Measurements from ENCODE around the gene LTB4R. TPM values are rescaled to one million over a fixed set of nuclear protein-coding genes. Genes with fewer than 3 reads are reported as not detected.
"Not testable (repeated sequence)": the region's sequence is repeated elsewhere in the genome, so short reads cannot be mapped to it uniquely, and the experiment has no call there.

LTB4R gene
- total RNA-seq, 1 experiment from 2014 or later = 9.4 TPM

- TF ChIP-seq E2F5 (CRISPR knock-in tag; IDR thresholded peaks at IDR 0.05) = no peak
- TF ChIP-seq JUN (CRISPR knock-in tag; IDR thresholded peaks at IDR 0.05) = no peak
- no peak for TF ChIP-seq PRRX2 (CRISPR knock-in tag; IDR thresholded peaks at IDR 0.05)
Measured at GRCh38 chr14:24353559-24354481, 42.5 kb downstream of the LTB4R start (continued).

- H3K27ac Mint-ChIP-seq; POLR2A ChIA-PET; H3K9me3 Mint-ChIP-seq; H3K4me1 Mint-ChIP-seq; H3K36me3 Mint-ChIP-seq; DNase-seq (ENCODE audit: low spot score); ATAC-seq; H3K4me3 Mint-ChIP-seq: not testable (repeated sequence)
- CTCF ChIA-PET = interaction anchor here (0.6 to 5.8 kb wide), 3 partner anchors 21 to 356 kb away, joined by 3 to 35 read pairs (median 4); partner anchors contain the start of genes ADCY4 and IRF9
- H3K27me3 Mint-ChIP-seq (ENCODE audit: low read depth) = peaks cover 78% of the 10 kb centered on the region
Measured at GRCh38 chr14:24354482-24354825, 43.2 kb downstream of the LTB4R start.

- no peaks in the 10 kb centered on the region for H3K9me3 Mint-ChIP-seq
- H3K27ac Mint-ChIP-seq = no peak overlapping the region
- ChIA-PET POLR2A (no interaction called here), CTCF (interaction anchor here (1.5 to 5.8 kb wide), 3 partner anchors 10 to 194 kb away, joined by 4 to 35 read pairs (median 6); partner anchors contain the start of genes ADCY4 and IRF9)
- H3K27me3 Mint-ChIP-seq (ENCODE audit: low read depth) = peaks cover 78% of the 10 kb centered on the region
- H3K36me3 Mint-ChIP-seq = no peaks in the 10 kb centered on the region
- H3K4me3 Mint-ChIP-seq = no peak overlapping the region
- DNase-seq (ENCODE audit: low spot score) = no peak
- no peaks in the 10 kb centered on the region for H3K4me1 Mint-ChIP-seq
- no peak for ATAC-seq
- TF ChIP-seq CREB1 (CRISPR knock-in tag; IDR thresholded peaks at IDR 0.05) = no peak
Measured at GRCh38 chr14:24355009-24355408, 43.7 kb downstream of the LTB4R start.

GRCh38 chr14:24356208-24356607 is 44.9 kb downstream of the LTB4R start:
- Mint-ChIP-seq H3K4me1 (no peaks in the 10 kb centered on the region), H3K4me3 (no peak overlapping the region), H3K27me3 (ENCODE audit: low read depth) (peaks cover 78% of the 10 kb centered on the region), H3K9me3 (no peaks in the 10 kb centered on the region), H3K36me3 (no peaks in the 10 kb centered on the region), H3K27ac (no peak overlapping the region)
- CTCF ChIA-PET = interaction anchor here (0.6 to 8.2 kb wide), 8 partner anchors 9 to 470 kb away, joined by 3 to 63 read pairs (median 6); partner anchors contain the start of genes ADCY4, CBLN3, IRF9 and KHNYN
- TF ChIP-seq FOXP1 (CRISPR knock-in tag; IDR thresholded peaks at IDR 0.05; ENCODE audit: borderline replicate concordance) (no peak), SMAD4 (CRISPR knock-in tag; IDR thresholded peaks at IDR 0.05) (no peak), ATF2 (CRISPR knock-in tag; IDR thresholded peaks at IDR 0.05; ENCODE audit: borderline replicate concordance, low read depth) (no peak), ZNF423 (CRISPR knock-in tag; IDR thresholded peaks at IDR 0.05) (no peak), CDX4 (CRISPR knock-in tag; IDR thresholded peaks at IDR 0.05; ENCODE audit: borderline replicate concordance) (no peak), JUN (CRISPR knock-in tag; IDR thresholded peaks at IDR 0.05) (no peak), NFYB (CRISPR knock-in tag; conservative IDR thresholded peaks at IDR 0.05; ENCODE audit: low read depth) (no peak), ZNF416 (CRISPR knock-in tag; IDR thresholded peaks at IDR 0.05) (no peak), NR3C1 (CRISPR knock-in tag; conservative IDR thresholded peaks at IDR 0.05; ENCODE audit: low read depth) (no peak), ATF6 (CRISPR knock-in tag; IDR thresholded peaks at IDR 0.05) (no peak), NR1H2 (CRISPR knock-in tag; IDR thresholded peaks at IDR 0.05) (no peak), GTF2I (CRISPR knock-in tag; conservative IDR thresholded peaks at IDR 0.05) (no peak)
- ATAC-seq (no peak), DNase-seq (ENCODE audit: low spot score) (no peak)
- POLR2A ChIA-PET = no interaction called here

All from WTC11 (cell line).